ENCODE results near the gene MAB21L2.

Gene MAB21L2

DNA sequence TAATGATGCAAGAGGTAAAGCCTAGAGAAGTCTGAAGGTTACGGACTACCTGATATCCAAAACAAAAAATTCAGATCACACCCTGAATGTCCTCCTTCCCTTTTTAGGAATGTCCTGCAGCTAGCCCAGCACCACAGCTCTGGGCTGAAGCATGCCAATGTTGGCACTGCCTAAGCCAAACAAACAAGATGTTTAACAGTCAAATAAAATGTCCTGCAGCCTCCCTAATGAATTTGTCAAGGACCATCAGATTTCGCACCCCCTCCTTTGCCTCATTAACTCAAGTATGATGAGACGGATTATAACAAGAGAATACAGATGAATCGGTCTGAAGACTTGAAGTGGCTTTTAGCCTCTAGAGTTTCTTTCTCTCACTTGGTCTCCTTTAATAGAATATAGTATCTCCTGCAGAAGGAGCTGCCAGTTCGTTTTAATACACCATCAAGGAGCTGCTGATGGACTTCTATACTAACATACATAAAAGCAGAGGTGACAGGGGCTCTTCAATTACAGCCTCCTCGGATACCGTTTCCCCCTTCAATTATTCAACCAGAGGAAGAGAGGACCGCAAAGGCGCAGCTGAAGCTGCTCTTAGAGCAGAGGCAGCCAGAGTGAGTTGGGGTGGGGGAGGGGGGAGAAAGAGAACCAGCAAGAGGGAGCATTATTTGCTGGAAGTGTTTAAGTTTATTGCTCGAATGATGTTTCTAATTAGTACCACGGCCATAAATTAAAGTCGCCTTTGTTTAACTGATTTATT is 3.0 kb upstream of the MAB21L2 start:
- no peak for FAIRE-seq

- FAIRE-seq: no peak
These were observed 2.3 kb upstream of the MAB21L2 start for GRCh38 chr4:150579551-150580234.

- FAIRE-seq: no peak
These were observed 1.6 kb upstream of the MAB21L2 start for GRCh38 chr4:150580306-150580705.

DNA sequence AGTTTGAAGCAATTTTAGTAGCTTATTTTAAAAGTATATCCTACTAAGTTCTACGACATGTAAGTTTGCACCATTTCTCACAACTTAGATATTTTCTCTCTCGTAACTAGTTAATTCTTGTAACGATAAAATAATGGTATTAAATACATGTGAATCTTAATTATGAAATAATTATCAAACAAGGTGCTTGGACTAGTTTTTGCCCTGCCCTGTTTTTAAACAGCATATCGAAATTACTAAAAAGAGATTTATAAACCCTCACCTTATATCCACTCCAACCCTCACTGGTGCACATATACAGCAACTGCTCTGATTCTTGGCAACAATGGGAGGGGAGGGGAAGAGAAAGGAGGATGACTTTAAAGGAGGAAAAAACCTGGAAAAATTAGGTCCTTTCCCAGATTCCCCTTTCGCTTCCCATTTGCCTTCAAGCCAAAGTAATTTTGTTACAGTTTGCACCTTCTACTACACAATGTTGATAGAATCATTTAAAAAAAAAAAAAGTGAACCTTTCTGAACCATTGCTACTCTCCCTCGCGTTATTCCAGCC is 820 bp upstream of the MAB21L2 start:
- FAIRE-seq: peak; percentile 21

- no peak for FAIRE-seq
These were observed 305 bp upstream of the MAB21L2 start for GRCh38 chr4:150581641-150582051.

- no peak for FAIRE-seq
These were observed 929 bp downstream of the MAB21L2 start for GRCh38 chr4:150582873-150583286.

DNA sequence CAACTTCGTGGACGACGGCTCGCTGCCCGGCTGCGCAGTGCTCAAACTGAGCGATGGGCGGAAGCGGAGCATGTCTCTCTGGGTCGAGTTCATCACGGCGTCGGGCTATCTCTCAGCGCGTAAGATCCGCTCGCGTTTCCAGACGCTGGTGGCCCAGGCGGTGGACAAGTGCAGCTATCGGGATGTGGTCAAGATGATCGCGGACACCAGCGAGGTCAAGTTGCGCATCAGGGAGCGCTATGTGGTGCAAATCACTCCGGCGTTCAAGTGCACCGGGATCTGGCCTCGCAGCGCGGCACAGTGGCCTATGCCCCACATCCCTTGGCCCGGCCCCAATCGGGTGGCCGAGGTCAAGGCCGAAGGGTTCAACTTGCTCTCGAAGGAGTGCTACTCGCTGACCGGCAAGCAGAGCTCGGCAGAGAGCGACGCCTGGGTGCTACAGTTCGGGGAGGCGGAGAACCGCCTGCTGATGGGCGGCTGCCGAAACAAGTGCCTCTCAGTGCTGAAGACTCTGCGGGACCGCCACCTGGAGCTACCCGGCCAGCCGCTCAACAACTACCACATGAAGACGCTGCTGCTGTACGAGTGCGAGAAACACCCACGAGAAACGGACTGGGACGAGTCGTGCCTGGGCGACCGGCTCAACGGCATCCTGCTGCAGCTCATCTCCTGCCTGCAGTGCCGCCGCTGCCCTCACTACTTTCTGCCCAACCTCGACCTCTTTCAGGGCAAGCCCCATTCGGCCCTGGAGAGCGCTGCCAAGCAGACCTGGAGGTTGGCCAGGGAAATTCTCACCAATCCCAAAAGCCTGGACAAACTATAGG is 1.5 kb downstream of the MAB21L2 start:
- no peak for FAIRE-seq

- FAIRE-seq: no peak
These were observed 2.4 kb downstream of the MAB21L2 start for GRCh38 chr4:150584111-150584915.

GRCh38 chr4:150585611-150586010 is 3.7 kb downstream of the MAB21L2 start:
- no peak for FAIRE-seq

DNA sequence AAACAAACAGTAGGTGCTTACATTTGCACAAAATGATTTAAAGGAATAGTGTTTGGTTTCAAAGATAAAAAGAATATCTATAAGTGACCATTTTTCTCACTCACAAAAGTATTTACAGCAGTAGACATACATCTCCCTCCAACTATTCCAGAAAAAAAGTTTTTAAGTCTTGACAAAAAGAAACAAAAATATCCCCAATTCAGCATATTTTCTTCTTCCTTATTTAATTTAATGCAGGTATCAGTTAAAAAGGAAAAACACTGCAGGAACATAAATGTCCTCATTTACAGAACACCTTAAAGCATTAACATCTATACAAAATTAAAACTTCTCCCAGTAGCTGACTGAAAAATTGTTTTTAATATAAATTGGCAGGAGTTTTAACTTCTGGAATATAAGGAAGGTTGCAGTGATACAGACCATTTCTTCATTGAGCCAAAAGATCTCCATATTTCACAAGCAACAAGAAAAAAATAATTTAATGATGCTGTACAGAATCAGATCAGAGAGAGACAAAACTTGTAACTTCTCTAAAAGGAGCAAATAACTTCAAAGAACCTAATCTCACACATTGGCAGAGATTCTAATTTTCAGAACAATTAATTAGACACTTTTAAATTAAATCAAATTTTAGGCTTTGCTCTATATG is 4.3 kb downstream of the MAB21L2 start:
- peak; percentile 10 for FAIRE-seq

DNA sequence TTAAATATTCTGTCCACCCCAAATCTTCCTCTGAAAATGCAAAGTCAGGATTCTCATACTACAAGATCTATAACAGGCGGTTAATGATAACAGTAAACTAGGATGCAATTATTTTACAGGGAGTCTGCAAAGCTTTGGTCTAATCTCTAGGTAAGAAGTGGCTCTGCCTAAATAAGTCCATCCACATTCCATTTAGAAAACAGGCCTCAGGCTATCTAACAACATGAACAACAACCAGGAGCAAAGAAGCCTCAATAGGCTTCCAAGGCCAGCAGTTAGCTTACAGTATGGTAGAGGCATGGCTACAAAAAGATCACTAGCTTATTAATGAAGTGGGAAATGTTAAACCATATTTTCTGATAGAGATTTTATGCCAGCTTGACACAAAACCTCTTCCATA is 6.4 kb downstream of the MAB21L2 start:
- FAIRE-seq: no peak

- no peak for FAIRE-seq
These were observed 7.2 kb downstream of the MAB21L2 start for GRCh38 chr4:150589157-150589556.

DNA sequence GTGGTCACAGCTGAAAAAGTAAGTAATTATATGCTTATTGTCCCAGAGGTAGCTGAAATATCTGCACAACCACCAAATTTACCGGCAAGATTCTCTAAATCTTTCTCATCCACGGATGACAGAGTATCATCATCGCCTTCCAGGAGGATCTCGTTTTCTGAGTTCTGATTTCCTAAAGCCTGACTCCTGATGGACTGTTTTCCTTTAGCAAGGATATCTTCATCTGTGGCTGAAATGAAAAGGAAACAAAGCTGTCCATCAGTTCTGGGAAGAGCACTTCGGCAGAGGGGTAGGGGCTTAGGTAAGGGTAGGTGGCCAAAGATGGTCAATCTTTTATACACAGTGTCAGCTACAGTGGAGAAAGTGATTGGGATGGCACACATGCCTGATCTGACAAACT is 8.7 kb downstream of the MAB21L2 start:
- FAIRE-seq: no peak

DNA sequence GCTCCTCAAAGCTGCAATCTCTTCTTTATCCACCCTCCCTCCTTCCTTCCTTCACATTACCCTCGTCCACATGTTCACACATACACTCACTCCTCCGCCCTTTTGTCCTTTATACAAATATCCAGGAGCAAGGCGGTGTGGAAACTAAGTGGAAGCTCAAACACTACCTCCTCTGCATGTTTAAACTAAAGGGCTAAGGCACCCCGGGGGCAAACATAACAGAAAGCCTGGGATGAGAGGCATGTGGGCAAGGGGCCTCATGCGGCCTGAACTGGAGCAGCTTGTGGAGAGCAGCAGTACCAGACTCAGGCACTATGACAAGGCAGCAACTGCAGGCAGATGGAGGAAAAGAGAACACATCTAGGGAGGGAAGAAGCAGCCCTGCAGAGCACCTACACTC is 9.5 kb downstream of the MAB21L2 start:
- no peak for FAIRE-seq

DNA sequence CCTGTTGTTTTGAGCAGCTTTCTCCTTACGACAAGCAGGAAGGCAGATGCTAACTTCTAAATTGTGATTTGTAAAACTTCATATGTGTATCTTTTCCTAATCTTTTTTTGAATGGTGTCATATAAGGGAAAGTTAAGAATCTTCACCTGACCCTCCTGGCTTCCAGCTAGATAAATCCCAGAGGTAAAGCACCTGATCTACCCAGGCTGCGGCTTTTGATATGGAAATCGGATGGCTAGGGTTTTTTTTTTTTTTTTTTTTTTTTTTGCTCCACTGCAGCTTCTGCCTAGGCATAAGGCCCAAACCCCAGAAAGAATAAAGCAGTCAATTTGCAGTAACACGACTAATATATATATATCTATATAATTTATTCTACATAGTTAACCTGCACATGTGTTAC is 10.0 kb downstream of the MAB21L2 start:
- FAIRE-seq: no peak

GRCh38 chr4:150593996-150594395 is 12.0 kb downstream of the MAB21L2 start:
- no peak for FAIRE-seq

DNA sequence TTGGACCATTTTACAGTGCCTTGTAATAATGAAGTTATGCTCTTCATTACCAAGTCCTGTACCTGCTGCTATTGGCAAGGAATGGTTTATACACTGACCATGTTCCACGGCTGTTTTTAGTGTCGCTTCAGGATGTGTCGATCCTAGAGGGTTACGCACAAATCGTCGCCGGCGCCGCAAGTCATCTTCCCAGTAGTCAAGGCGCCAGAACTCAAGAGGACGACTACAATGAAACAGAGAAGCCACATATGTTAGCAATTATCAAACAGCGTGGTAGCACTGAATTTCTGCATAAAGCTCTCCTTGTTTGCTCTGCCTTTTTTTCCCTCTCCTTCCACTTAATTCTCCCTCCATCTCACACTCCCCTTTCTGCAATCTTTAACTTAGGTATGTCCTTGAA is 17.0 kb downstream of the MAB21L2 start:
- no peak for FAIRE-seq

DNA sequence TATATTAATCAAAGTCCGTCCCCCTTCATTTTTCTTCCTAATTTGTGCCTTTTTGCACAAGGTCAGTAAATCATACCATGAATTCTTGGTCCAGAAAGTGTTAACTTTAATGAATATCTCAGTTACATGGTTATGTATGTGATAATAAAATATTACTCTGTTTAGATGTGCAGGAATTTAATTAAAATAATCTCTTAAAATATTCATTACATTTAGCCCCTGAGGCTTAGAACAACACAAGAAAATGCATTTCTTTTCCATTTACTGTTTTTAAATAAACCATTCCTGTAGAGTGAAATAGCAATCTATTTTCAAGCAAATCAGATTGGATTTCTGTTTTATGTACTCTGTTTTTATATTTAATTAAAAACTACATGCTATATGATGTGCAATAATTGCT is 17.6 kb downstream of the MAB21L2 start:
- no peak for FAIRE-seq

DNA sequence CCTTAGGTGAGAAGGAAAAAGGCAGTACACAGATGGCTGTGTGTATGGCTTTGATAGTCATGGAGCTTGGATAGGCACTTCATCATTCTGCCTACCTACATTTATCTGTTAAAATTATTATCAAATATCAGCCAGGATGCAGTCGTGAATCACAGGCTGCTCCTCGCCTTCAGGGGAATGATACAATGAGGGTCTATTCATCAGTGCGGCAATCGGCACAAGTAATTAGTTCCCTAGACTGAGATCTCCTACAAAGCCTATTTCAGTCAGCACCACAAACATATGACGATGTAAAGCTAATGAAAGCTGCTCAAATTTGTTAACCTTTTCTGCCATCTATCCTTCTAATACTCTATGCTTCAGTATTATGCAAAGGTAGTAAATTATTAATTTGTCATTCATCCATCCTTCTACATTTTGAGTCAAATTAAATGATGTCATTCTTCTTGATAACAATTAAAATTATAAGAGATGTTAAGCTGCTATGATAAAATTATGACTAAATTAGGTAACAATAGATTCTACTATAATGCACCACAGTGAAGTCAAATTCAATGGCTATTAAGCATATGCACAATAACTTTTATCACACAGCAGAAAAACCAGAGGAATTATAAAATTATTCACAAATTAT is 19.0 kb downstream of the MAB21L2 start:
- no peak for FAIRE-seq

- no peak for FAIRE-seq
These were observed 27.2 kb downstream of the MAB21L2 start for GRCh38 chr4:150609131-150609530.

GRCh38 chr4:150619042-150619441 is 37.1 kb downstream of the MAB21L2 start:
- no peak for FAIRE-seq

Data from colon (tissue), 2 donors.